Activated naive CD8-positive, alpha-beta T cell treated with anti-CD3 and anti-CD28 coated beads for 36 hours (primary cell): Measurements from ENCODE around the gene MTHFD1L. TPM values are rescaled to one million over a fixed set of nuclear protein-coding genes. Genes with fewer than 3 reads are reported as not detected.

Source experiments
- DNase-seq: peaks from one replicate; pipeline ENCODE4 v3.0.0; 2021
- H3K27ac Mint-ChIP-seq: one replicate; pipeline ENCODE4 v1.8.0; 2022; ENCODE audit warnings: mild to moderate bottlenecking, moderate library complexity, mixed read lengths
- H3K27me3 Mint-ChIP-seq: one replicate; pipeline ENCODE4 v1.8.0; 2022; ENCODE audit warnings: mild to moderate bottlenecking, mixed read lengths
- H3K36me3 Mint-ChIP-seq: one replicate; pipeline ENCODE4 v1.8.0; 2021; ENCODE audit warnings: mild to moderate bottlenecking, mixed read lengths
- H3K4me1 Mint-ChIP-seq: one replicate; pipeline ENCODE4 v1.8.0; 2021; ENCODE audit warnings: mixed read lengths
- H3K4me3 Mint-ChIP-seq: one replicate; pipeline ENCODE4 v1.8.0; 2022; ENCODE audit warnings: mild to moderate bottlenecking, moderate library complexity, mixed read lengths
- H3K9me3 Mint-ChIP-seq: one replicate; pipeline ENCODE4 v1.8.0; 2022; ENCODE audit warnings: mixed read lengths
- total RNA-seq, 2 experiments: library from RNA; stranded (reverse); gene quantifications; one replicate each; pipeline ENCODE4 v1.2.3, GENCODE V29; 2021

The MTHFD1L gene
- total RNA-seq, 2 experiments from 2014 or later: 138 to 155 TPM

DNA sequence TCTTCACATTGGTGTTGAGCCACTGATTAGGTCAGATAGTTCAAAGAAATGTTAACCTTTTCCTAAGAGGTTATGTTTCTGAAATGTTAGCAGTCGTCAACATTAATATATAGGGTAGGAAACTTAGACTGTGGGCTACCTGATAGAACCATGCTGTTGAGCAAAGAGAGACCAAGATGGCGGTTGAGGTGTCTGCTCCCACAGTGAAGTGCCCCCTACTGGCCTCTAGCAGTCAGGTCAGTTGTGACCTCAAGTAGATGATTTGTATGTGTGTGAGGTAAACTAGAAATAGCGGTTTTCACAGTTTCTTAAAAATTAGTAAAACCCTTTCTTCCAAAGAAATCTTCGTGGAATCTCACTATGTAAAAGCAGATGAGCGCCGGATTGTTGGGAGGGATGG lies 40.3 kb downstream of the MTHFD1L start:
- H3K27ac Mint-ChIP-seq: no peak overlapping the region

DNA sequence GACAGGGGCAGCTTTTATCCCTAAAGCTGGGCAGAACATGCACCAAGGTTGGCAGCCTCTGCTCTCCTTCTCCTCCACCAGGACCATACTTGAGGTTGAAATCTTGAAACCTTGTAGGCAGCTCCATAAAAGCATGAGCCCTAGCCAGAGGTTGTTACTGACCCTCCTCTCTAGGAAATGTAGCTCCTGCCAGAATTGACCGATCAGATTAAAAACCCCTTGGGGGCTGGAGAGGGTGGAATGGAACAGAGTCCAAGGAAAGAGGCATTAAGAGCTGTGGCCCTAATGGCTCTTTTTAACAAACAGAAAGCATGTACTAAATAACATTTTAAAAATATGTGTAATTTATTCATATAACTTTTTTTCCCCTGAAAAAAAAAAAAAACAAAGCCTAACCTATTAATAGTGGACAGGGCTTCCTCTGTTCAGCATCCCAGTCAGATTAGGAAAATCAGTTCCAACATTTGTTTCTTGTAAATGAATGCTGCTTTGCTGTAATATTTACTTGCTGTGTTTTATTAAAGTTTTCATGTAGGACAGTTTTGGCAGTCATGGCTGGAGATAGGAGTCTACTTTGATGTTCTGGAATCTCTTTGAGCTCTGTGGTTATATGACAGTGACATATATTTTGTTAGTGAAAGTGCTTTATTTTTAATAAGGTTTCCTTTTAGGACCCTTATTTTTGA lies 41.3 kb downstream of the MTHFD1L start:
- no peaks in the 10 kb centered on the region for H3K27me3 Mint-ChIP-seq
- no peak for DNase-seq
- peaks cover 4% of the 10 kb centered on the region for H3K9me3 Mint-ChIP-seq
- H3K4me1 Mint-ChIP-seq: no peaks in the 10 kb centered on the region
- no peak overlapping the region for H3K27ac Mint-ChIP-seq
- H3K4me3 Mint-ChIP-seq: no peak overlapping the region
- H3K36me3 Mint-ChIP-seq: peaks cover 53% of the 10 kb centered on the region

More for the DNA sequence above, 40.3 kb downstream of the MTHFD1L start:
- Mint-ChIP-seq H3K27me3 (no peaks in the 10 kb centered on the region), H3K4me1 (no peaks in the 10 kb centered on the region), H3K9me3 (peaks cover 2% of the 10 kb centered on the region), H3K36me3 (peaks cover 46% of the 10 kb centered on the region), H3K4me3 (no peak overlapping the region)
- no peak for DNase-seq

DNA sequence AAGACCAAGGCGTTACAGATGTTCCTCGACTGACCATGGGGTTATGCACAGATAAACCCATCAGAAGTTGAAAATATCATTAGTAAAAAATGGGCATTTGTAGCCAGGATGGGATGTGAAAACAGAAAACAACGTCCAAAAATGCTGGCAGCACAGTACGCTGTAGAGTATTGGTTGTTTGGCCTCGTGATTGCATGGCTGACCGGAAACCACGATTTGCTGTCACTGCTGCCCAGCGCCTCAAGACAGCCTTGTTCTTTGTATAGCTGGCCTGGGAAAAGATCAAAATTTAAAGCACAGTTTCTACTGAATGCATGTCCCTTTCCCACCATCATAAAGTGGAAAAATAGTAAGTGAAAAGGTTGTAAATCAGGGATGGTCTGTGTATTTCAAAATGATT lies 41.9 kb downstream of the MTHFD1L start:
- H3K4me3 Mint-ChIP-seq: no peak overlapping the region

DNA sequence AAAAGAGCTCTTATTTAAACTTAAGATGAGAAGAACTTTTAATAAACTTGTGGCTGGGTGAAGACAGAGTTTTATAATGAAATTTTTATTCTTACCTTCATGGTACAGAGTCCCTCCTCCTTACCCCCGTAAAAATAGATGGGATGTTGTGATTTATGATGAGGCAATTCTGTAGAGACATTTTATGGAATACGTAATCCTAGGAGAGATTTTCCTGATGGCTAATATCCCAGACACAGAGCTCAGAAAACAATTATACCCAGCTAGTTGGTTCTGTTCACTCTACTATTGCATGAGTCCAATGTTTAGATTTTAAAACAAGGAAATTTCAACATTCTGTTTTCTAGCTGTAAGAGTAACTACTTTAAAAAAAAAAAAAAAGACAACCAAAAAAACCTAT lies 43.4 kb downstream of the MTHFD1L start:
- Mint-ChIP-seq H3K27me3 (no peaks in the 10 kb centered on the region), H3K4me3 (no peak overlapping the region), H3K4me1 (no peaks in the 10 kb centered on the region), H3K9me3 (peaks cover 4% of the 10 kb centered on the region), H3K36me3 (peaks cover 49% of the 10 kb centered on the region), H3K27ac (no peak overlapping the region)
- no peak for DNase-seq

More for the DNA sequence above, 41.9 kb downstream of the MTHFD1L start:
- Mint-ChIP-seq H3K27ac (no peak overlapping the region), H3K9me3 (peaks cover 4% of the 10 kb centered on the region), H3K4me1 (no peaks in the 10 kb centered on the region), H3K27me3 (no peaks in the 10 kb centered on the region), H3K36me3 (peaks cover 52% of the 10 kb centered on the region)
- no peak for DNase-seq

DNA sequence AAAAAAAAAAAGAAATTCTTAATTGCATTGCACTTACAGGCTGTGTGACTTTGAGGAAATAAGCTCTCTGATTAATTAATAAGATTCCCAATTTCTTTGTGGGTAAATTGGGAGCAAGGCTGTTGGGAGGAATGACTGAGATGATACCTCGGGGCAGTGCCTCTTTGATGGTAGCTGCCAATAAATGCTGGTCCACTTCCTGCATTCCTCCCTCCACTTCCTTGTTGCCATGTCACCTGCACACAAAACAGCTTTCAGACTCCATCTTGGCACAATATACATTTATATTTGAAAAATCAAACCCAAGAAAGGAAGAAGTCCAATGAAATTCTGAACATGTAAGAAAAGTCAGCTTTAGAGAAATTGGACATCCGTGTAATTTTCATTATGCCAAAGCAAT lies 45.1 kb downstream of the MTHFD1L start:
- Mint-ChIP-seq H3K36me3 (peaks cover 51% of the 10 kb centered on the region), H3K4me1 (no peaks in the 10 kb centered on the region), H3K4me3 (no peak overlapping the region), H3K9me3 (peaks cover 4% of the 10 kb centered on the region), H3K27me3 (no peaks in the 10 kb centered on the region), H3K27ac (no peak overlapping the region)
- no peak for DNase-seq

DNA sequence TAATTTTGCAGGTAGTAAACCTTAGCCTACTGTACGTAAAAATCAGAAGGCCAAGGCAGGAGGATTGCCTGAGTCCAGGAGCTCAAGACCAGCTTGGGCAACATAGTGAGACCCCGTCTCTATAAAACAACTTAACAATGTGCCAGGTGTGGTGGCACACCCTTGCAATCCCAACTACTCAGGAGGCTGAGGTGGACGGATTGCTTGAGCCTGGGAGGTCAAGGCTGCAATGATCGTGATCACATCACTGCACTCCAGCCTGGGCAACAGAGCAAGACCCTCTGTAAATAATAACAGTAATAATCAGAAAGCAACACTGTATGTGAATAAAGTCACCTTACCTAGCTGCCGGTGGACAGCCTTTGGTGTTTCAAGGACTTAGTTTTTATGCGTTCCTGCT lies 48.9 kb downstream of the MTHFD1L start:
- H3K4me1 Mint-ChIP-seq: no peaks in the 10 kb centered on the region
- no peaks in the 10 kb centered on the region for H3K27me3 Mint-ChIP-seq
- H3K36me3 Mint-ChIP-seq: peaks cover 46% of the 10 kb centered on the region
- DNase-seq: no peak
- no peak overlapping the region for H3K4me3 Mint-ChIP-seq
- H3K27ac Mint-ChIP-seq: no peak overlapping the region
- peaks cover 4% of the 10 kb centered on the region for H3K9me3 Mint-ChIP-seq

DNA sequence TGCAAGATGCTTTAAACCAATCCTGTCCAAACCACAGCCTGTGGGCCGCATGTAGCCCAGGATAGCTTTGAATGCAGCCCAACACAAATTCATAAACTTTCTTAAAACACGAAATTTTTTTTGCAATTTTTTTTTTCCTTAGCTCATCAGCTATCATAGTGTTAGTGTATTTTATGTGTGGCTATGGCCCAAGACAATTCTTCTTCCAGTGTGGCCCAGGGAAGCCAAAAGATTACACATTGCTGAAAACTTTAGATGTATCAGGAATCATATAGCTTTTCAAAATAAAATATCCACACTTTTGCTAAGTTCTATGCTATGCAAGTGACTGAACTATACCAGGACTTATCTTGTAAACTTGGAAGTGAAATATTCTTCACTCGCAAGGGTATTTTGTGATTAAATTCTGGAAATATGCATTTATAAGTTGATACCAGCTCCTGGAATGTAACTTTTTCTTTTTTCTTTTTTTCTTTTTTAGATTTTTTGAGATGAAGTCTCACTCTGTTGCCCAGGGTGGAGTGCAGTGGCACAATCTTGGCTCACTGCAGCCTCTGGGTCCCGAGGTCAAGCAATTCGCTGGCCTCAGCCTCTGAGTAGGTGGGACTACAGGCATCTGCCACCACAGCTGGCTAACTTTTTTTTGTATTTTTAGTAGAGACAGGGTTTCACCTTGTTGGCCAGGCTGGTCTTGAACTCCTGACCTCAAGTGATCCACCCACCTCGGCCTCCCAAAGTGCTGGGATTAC lies 49.8 kb downstream of the MTHFD1L start:
- Mint-ChIP-seq H3K9me3 (peaks cover 1% of the 10 kb centered on the region), H3K36me3 (peaks cover 47% of the 10 kb centered on the region), H3K4me3 (no peak overlapping the region), H3K27ac (no peak overlapping the region), H3K27me3 (no peaks in the 10 kb centered on the region), H3K4me1 (no peaks in the 10 kb centered on the region)
- DNase-seq: no peak

DNA sequence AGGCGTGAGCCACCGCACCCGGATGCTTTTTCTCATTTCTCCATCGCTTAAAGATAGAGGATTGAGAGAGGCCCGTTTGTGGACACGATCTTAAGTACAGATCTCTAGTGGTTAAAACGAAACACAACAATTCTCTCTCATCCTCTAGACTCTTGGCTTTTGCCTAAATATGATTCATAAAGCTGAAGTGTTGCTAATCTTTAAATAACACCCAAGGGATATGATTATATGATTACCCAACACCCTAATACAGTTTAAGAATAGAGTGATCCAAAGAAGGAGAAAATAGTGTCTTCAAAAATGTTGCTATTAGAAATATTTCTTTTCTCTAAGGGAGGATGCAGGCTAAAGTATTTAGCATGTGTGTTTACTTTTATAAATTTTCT lies 50.4 kb downstream of the MTHFD1L start:
- H3K4me3 Mint-ChIP-seq: no peak overlapping the region
- no peaks in the 10 kb centered on the region for H3K4me1 Mint-ChIP-seq
- peaks cover 1% of the 10 kb centered on the region for H3K9me3 Mint-ChIP-seq
- H3K27me3 Mint-ChIP-seq: no peaks in the 10 kb centered on the region
- no peak for DNase-seq
- no peak overlapping the region for H3K27ac Mint-ChIP-seq
- peaks cover 41% of the 10 kb centered on the region for H3K36me3 Mint-ChIP-seq

DNA sequence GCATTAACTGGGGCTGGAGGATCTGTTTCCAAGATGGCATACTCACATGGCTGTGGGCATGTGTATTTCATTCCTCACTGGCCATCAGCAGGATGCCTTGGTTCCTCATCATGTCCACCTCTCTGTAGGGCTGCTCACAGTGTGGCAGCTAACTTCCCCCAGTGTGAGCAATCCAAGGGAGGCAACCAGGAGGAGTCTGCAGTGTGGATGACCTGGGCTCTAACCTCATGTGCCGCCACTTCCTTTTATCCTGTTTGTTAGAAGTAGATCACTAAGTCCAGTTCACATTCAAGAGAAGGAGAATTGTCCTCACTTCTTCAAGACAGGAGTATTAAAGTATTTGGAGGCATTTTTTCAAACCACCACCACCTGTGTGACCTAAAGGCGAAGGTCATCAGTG lies 54.4 kb downstream of the MTHFD1L start:
- Mint-ChIP-seq H3K27ac (no peak overlapping the region), H3K4me3 (no peak overlapping the region), H3K4me1 (no peaks in the 10 kb centered on the region), H3K9me3 (no peaks in the 10 kb centered on the region), H3K36me3 (peaks cover 43% of the 10 kb centered on the region), H3K27me3 (no peaks in the 10 kb centered on the region)
- no peak for DNase-seq

DNA sequence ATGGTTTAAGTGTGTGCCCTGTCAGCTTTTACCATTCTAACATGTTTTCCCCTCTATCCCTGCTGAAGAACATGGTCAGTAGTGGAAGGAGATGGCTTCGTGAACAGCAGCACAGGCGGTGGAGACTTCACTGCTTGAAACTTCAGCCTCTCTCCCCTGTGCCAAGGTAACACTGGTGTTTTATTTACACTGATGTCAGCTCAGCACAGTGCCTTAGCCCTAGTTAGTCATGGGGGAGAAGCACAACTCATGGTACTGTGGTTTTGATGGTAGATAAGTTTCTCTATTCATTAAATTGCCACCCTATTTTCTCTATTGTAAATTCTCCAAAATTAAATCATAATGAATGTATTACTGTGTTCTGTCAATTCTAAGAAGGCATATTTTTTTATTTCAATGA lies 56.6 kb downstream of the MTHFD1L start:
- H3K27me3 Mint-ChIP-seq: no peaks in the 10 kb centered on the region
- peaks cover 54% of the 10 kb centered on the region for H3K36me3 Mint-ChIP-seq
- H3K9me3 Mint-ChIP-seq: no peaks in the 10 kb centered on the region
- no peak overlapping the region for H3K27ac Mint-ChIP-seq
- no peak for DNase-seq
- H3K4me3 Mint-ChIP-seq: no peak overlapping the region
- no peaks in the 10 kb centered on the region for H3K4me1 Mint-ChIP-seq

DNA sequence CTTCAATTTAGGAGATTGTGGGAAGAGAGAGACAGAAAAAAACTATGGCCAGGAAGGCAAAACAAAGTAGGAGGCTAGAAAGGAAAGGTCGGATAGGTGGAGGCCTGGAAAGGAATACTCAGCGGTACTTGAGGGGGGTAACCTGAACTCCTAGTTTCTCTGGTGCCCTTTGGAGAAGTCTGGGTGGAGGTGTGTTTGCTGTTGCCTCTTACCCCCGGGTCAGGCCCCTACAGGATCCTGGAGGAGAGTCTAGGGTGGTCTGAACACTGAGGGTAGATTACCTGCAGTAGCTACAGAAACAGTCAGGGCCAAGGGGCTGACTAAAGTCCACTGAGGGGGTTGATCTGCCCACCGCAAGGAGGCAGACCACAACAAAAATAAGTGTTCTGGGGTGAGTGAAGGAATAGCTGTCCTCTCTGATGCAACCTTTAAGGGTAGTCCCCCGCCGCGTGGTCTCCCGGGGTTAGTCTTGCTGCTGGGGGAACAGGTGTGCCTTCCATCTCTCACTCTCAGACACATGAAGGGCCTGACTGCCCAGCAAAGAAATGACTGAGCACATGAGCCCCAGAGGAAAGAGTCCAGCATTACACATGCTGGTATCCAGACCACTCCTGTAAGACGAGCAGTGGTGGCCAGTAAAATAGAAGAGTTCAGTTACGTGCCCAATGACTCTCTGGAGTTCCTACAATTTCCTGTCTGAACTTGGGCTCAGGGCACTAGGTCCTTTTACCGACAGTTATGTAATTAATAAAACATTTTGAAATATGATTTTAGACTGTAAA lies 59.5 kb downstream of the MTHFD1L start:
- DNase-seq: no peak
- H3K4me3 Mint-ChIP-seq: no peak overlapping the region
- H3K36me3 Mint-ChIP-seq: peaks cover 52% of the 10 kb centered on the region
- no peaks in the 10 kb centered on the region for H3K4me1 Mint-ChIP-seq
- H3K9me3 Mint-ChIP-seq: no peaks in the 10 kb centered on the region
- H3K27ac Mint-ChIP-seq: no peak overlapping the region
- no peaks in the 10 kb centered on the region for H3K27me3 Mint-ChIP-seq

DNA sequence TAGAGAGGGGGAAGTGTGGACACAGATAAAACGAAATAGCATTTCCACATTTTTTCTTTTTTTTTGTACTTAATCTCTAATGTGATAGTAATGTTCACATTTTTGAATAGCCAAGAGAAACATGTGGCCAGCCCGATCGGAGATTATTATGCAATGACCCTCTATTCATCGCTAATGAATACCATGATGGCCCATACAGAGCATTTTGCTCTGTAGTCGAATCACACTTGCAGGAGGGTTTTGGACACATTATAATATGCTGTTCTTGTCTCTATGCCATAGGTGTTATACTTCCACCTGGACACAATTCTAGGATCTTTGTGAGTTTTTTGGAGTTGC lies 60.1 kb downstream of the MTHFD1L start:
- no peaks in the 10 kb centered on the region for H3K9me3 Mint-ChIP-seq
- no peak overlapping the region for H3K4me3 Mint-ChIP-seq
- no peaks in the 10 kb centered on the region for H3K27me3 Mint-ChIP-seq
- no peaks in the 10 kb centered on the region for H3K4me1 Mint-ChIP-seq
- H3K36me3 Mint-ChIP-seq: peaks cover 51% of the 10 kb centered on the region
- no peak for DNase-seq
- no peak overlapping the region for H3K27ac Mint-ChIP-seq

DNA sequence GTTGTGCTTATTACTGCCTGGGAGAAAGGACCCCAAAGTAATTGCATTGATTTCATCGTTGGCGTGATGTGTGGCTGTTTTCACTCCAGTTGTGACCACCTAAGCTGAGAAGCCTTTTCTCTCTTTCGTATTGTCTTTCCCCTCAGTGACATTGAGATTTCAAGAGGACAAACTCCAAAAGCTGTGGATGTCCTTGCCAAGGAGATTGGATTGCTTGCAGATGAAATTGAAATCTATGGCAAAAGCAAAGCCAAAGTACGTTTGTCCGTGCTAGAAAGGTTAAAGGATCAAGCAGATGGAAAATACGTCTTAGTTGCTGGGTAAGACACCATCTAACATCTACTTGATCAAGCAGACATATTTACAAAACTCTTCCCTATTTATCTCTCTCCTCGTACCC lies 60.5 kb downstream of the MTHFD1L start:
- no peak for DNase-seq
- Mint-ChIP-seq H3K4me3 (no peak overlapping the region), H3K4me1 (no peaks in the 10 kb centered on the region), H3K9me3 (no peaks in the 10 kb centered on the region), H3K27me3 (no peaks in the 10 kb centered on the region), H3K36me3 (peaks cover 51% of the 10 kb centered on the region), H3K27ac (no peak overlapping the region)

DNA sequence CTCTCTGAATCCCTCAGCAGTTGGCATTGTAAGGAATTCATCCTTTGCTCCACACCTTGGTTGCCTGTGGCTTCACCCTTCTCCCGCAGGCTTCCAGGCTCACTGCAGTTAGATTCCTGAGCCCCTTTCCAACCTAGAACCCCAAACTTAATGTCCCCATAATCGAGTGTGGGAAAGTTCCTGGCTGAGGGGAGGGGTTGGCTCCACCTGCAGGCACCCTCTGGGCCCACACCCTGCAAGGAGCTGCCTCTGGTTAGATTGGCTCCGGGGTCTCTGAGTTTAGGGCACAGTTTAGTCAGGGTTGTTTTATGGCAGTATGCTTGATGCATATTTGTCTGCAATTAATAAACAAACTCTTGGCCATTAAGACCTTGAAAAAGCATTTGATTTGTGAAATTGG lies 63.4 kb downstream of the MTHFD1L start:
- Mint-ChIP-seq H3K4me1 (no peaks in the 10 kb centered on the region), H3K27me3 (no peaks in the 10 kb centered on the region), H3K27ac (no peak overlapping the region), H3K4me3 (no peak overlapping the region), H3K9me3 (no peaks in the 10 kb centered on the region), H3K36me3 (peaks cover 55% of the 10 kb centered on the region)
- DNase-seq: no peak

DNA sequence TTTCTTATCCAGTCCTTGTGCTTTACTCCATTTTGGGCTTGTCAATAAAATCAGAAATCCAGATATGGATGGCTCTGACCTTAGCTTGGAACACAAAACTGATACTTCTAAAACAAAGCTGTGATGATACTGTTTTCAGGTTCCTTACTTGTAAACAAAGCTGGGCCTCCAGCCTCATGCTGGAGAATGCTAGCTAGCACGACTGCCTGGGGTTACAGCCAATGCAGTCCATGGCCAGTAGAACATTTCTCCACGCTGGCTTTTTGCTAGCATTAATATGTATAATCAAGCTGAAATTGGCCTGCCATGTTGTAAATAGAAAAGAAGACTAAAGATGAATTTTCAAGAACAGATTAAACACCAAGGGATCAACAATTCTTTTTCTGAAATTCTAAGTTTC lies 63.9 kb downstream of the MTHFD1L start:
- no peak for DNase-seq
- Mint-ChIP-seq H3K27me3 (no peaks in the 10 kb centered on the region), H3K27ac (no peak overlapping the region), H3K4me1 (no peaks in the 10 kb centered on the region), H3K36me3 (peaks cover 59% of the 10 kb centered on the region), H3K9me3 (no peaks in the 10 kb centered on the region), H3K4me3 (no peak overlapping the region)
